Measurements from ENCODE around the gene SBNO1.

DNA sequence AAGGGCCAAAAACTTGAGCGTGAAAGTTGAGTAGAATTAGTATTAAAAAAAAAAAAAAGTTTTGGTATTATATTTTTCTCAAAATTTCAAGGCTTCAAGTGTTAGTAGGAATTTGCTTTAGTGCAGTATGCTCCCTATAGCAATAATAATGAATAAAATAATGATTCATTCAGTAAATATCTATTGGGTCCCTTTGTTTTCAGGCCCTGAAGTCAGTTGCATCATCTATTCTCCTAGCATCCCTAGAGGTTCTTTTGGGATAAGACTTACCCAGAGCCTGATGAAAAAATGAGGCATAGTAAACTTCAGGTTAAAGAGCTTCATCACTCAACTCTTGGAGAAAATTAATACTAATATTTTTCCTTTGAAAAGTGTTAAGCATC, 20.3 kb upstream of the SBNO1 start:
- TF ChIP-seq POLR2A (IDR thresholded peaks at IDR 0.05): no peak
- TF ChIP-seq, protein P1, sequence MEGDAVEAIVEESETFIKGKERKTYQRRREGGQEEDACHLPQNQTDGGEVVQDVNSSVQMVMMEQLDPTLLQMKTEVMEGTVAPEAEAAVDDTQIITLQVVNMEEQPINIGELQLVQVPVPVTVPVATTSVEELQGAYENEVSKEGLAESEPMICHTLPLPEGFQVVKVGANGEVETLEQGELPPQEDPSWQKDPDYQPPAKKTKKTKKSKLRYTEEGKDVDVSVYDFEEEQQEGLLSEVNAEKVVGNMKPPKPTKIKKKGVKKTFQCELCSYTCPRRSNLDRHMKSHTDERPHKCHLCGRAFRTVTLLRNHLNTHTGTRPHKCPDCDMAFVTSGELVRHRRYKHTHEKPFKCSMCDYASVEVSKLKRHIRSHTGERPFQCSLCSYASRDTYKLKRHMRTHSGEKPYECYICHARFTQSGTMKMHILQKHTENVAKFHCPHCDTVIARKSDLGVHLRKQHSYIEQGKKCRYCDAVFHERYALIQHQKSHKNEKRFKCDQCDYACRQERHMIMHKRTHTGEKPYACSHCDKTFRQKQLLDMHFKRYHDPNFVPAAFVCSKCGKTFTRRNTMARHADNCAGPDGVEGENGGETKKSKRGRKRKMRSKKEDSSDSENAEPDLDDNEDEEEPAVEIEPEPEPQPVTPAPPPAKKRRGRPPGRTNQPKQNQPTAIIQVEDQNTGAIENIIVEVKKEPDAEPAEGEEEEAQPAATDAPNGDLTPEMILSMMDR (IDR thresholded peaks at IDR 0.05): no peak
- TF ChIP-seq EP300 (IDR thresholded peaks at IDR 0.05): no peak

All from tibial nerve (tissue), 4 donors.